GM12801 (cell line): ENCODE results near the gene NQO2.

Experiments used
- TF ChIP-seq, protein P1 (sequence below): IDR thresholded peaks from one replicate; pipeline ENCODE4 v1.5.1; 2011; ENCODE audit warnings: control low read depth; ENCODE audit not compliant: insufficient read length; ENCODE audit errors: extremely low read depth

The NQO2 gene

DNA sequence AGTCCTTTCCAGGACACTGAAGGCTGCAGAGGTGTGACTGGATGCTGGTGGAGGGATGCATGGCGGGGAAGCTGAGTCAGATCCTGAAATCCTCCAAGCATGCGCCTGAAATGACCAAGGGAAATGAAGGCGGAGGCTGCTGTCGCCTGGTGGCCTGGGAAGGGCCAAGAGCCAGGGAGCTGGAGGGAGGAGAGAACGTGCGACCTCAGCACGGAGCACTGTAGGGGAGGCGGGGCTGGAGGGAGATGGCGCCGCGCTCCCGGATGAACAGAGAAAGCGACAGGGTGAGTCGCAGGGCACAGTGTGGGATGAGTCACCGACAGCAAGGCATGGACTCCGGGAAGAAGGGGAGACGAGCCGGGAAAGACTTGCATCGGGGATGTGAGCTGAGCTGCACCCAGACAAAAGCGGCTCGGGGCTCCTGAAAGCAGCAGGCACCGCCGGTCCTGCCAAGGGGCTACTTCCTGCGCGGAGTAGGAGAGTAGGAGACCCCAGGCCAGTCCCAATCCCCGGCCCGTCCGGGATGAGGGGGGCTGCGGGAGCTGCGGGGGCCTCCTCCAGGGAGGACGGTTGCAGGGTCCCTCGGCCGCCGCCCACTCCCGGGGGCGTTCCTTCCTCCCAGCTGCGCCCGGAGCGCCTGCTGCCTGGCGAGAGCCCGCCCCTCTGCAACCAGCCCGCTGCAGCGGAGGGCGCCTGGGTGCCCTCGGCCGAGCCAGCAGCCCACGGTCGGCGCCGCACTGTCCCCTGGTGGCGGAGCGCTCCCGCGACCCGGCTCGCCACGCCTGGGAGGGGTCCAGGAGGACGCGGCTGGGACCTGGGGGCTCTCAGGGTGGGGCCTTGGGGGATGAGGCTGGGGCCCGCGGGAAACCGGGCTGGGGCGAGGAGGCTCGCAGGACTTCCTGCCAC, 11.0 kb upstream of the NQO2 start:
- TF ChIP-seq, protein P1, sequence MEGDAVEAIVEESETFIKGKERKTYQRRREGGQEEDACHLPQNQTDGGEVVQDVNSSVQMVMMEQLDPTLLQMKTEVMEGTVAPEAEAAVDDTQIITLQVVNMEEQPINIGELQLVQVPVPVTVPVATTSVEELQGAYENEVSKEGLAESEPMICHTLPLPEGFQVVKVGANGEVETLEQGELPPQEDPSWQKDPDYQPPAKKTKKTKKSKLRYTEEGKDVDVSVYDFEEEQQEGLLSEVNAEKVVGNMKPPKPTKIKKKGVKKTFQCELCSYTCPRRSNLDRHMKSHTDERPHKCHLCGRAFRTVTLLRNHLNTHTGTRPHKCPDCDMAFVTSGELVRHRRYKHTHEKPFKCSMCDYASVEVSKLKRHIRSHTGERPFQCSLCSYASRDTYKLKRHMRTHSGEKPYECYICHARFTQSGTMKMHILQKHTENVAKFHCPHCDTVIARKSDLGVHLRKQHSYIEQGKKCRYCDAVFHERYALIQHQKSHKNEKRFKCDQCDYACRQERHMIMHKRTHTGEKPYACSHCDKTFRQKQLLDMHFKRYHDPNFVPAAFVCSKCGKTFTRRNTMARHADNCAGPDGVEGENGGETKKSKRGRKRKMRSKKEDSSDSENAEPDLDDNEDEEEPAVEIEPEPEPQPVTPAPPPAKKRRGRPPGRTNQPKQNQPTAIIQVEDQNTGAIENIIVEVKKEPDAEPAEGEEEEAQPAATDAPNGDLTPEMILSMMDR, result no peak

DNA sequence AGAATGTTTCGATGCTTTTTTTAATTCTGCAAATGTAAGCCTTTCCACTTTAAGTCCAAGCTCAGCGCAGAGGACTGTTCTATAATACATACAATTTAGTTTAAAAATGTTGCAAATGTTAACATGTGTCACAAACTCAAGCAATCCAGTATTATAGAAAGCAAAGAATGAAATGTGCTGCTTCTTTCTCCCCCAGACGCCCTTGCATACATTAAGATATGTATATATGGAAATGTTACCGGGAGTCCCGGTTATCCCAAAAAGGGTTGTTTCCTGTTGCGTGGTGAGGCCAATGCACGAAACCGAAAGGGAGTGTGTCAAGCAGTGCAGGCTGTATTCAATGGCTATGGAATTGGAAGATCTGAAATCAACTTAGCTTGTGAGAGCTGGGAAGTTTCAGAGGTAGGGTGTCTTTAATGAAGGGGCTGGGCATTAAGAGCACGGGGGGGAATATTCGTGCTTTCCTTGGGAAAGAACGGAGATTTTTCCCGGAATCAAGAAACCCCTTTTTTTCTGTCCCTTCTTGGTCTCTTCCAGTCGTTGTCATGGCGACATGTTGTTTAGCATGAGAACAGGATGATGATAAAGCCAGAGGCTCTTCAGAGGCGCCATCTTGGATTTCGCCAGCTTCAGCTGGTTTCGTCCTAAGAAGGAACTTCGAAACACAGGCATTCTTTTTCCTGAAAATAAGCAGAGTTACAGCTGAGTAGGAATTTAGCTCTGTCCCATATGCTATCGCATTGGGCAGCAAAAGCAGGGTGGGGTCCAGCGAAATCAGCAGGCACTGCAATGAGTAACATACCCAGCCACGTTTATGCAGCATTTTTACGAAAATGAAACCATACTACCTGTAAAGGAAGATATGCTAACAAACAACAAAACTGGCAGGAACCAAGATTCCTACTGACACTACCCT, 10.1 kb upstream of the NQO2 start:
- TF ChIP-seq, protein P1, result no peak

- TF ChIP-seq, protein P1, result no peak
These were observed 9.3 kb upstream of the NQO2 start for GRCh38 chr6:2990248-2990931.

GRCh38 chr6:2990932-2991506, 8.7 kb upstream of the NQO2 start:
- TF ChIP-seq, protein P1, result no peak

GRCh38 chr6:2992330-2992979, 7.2 kb upstream of the NQO2 start:
- TF ChIP-seq, protein P1, result no peak

DNA sequence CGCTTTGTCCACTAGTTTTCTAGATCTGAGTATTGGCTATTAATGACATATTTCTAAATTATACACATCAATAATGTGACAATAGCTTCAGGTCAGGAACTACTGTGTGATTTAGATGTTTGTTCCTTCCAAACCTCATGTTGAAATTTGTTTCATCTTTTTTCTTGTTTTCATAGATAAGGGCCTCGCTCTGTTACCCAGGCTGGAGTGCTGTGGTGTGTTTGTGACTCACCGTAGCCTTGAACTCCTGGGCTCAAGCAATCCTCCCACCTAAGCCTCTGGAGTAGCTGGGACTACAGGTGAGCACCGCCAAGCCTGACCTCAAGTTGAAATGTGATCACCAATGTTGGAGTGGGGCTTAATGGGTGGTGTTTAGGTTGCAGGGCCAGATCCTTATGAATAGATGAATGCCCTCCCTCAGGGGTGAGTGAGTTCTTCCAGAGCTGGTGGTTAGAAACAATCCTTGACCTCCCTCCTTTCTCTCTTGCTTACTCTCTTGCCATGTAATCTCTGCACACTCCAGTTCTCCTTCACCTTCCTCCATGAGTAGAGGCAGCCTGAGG, 5.9 kb upstream of the NQO2 start:
- TF ChIP-seq, protein P1, result no peak
